GM21576 (cell line): ENCODE measurements around the gene SETD5.

Experiments used
- ATAC-seq: cut with Tn5 transposase; IDR thresholded peaks from one replicate; pipeline ENCODE4 v1.9.1; 2021; ENCODE audit warnings: mild to moderate bottlenecking, moderate library complexity; ENCODE audit not compliant: unreplicated experiment

Gene SETD5

GRCh38 chr3:9409981-9410854 is 12.8 kb downstream of the SETD5 start:
- ATAC-seq = no peak

GRCh38 chr3:9411302-9411701 is 13.9 kb downstream of the SETD5 start:
- no peak for ATAC-seq

DNA sequence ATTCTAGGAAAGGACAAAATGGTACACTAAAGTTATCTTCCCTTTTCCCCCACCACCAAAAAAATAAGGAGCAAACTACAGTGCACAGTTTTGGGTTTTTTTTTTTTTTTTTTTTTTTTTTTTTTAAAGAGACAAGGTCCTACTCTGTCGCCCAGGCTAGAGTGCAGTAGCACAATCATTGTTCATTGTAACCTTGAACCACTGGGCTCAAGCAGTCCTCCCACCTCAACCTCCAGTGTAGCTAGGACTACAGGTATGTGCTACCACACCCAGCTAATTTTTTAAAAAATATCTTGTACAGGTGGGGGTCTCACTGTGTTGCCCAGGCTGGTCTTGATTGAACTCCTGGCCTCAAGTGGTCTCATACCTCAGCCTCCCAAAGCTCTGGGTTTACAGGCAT is 14.9 kb downstream of the SETD5 start:
- ATAC-seq = no peak

- no peak for ATAC-seq
Measured at GRCh38 chr3:9414826-9415225, 17.4 kb downstream of the SETD5 start.

GRCh38 chr3:9415485-9416138 is 18.2 kb downstream of the SETD5 start:
- ATAC-seq = no peak

DNA sequence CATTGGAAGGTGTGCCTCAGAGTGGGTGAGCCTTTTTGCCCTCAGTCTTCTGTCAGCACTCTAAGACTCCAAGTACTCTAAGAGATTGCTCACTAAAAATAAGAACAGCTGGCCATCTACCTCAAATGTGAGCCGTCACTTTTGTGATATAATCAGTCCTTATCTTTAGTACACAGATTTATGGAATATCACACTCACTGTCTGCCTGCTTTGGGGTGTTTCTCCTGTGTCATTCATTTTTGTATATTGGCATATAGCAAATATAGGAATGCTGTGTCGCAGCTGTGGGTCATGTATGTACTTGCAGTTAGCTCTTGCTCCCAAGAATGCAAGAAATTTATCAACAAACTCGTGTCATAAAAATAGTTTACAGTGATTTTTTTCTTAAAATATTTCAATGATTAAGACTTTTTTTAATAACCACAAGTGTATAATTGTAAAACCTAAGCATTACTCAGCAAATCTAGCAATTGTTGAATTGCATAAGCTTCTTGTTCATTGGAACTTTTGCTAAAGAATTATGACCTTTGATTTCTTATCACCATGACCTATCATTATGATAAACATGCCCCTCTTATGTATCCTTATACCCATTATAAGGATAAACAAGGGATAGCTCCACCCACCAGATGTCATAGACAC is 18.8 kb downstream of the SETD5 start:
- ATAC-seq = no peak

DNA sequence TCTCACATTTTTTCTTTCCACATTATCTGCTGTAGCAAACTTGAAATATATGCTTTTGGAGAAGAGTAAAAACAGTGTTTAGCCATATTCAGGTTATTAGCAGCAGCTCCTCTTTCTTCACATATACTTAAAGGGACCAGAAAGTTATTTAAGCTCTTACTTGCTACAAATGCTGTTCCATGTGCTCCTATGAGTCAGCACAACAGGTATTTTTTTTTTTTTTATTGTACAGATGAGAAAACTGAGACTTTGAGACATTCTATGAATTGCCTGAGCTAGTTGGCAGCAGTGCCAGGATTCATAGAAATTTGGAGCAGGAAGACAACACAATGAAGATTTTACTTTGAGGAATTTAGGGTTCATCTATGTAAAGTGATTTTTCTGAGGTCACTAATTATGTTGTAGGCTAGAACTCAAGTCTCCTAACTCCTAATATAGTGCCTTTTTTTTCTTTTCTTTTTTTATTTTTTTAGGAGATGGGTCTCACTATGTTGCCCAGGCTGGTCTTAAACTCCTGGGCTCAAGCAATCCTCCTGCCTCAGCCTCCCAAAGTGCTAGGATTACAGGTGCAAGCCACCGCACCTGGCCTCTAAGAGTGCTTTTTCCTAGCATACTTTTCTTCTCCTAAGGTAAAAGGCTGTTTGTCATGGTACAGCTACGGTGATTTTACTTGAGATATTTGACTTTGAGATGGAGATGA is 23.6 kb downstream of the SETD5 start:
- no peak for ATAC-seq

DNA sequence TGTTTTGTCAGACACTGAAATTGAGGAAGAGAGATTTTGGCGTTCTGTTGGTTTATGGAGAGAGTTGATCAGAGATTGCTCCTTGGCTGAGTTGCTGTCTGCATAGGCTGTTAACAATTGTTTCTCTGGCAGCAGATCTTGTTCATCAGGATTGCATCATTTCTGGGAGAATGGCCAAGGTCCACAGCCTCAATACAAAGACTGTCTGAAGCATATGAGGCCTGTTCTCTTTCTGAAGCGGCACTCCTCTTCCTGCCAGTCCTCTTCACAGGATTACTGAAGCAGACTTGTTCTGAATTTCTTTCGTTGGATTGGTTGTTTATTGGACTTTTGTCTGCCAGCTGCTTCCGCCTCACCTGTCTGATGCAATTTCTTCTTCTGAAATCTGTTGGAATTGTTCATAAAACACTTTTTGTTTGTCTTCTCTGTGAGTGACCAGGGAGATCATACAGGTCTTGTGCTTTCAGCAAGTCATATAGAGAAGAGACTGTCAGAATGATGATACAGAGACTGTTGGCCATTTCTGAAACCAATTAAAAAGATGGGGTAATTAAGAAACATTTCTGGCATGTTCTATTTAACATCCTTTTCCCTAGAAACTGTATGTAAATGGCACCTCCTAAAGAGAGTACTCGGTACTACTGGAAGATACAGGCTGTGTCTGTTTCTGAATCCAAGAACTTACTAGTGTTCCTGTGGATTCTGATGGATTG is 25.5 kb downstream of the SETD5 start:
- ATAC-seq = no peak

DNA sequence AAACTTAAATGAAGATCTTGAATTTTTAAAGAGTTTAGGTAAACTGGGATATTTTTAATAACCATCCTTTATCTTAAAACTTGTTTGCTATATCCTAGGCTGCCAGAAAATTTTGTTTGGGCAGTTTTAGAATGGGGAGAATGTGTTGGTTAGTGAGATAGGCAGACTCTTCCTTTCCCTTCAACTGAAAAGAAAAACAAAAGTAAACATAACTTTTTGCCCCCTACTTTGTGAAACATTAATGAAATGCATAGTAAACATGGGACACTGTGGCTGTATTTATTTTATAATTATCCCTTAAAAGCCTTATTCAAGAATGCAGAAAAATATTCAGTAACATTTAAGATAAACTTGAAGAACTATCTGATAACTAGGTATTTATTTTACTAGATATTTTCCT is 31.0 kb downstream of the SETD5 start:
- ATAC-seq = no peak

DNA sequence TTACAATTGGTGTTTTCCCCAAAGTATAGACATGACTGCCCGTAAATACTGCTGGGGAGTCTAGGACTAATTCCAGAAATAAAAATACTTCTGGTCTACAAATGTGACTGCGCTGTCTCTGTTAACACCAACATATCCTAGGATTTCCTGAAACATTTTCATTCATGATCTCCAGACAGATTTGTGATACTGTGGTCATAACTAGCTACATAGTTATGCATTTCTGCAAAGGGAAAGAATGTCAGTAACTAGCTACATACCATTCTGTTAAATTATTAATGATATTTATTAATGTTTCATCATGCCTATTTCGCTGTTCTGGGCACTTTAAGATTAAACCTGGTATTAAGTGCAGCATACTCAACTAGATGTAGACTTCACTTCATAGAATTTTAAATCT is 33.3 kb downstream of the SETD5 start:
- ATAC-seq = no peak

GRCh38 chr3:9433627-9434521 is 36.5 kb downstream of the SETD5 start:
- ATAC-seq = no peak

GRCh38 chr3:9435316-9435715 is 37.9 kb downstream of the SETD5 start:
- no peak for ATAC-seq

GRCh38 chr3:9439331-9439730 is 41.9 kb downstream of the SETD5 start:
- no peak for ATAC-seq

- ATAC-seq = no peak
Measured at GRCh38 chr3:9441501-9442221, 44.2 kb downstream of the SETD5 start.

- ATAC-seq = no peak
Measured at GRCh38 chr3:9448071-9448470, 50.7 kb downstream of the SETD5 start.

GRCh38 chr3:9448643-9449042 is 51.2 kb downstream of the SETD5 start:
- ATAC-seq = no peak

DNA sequence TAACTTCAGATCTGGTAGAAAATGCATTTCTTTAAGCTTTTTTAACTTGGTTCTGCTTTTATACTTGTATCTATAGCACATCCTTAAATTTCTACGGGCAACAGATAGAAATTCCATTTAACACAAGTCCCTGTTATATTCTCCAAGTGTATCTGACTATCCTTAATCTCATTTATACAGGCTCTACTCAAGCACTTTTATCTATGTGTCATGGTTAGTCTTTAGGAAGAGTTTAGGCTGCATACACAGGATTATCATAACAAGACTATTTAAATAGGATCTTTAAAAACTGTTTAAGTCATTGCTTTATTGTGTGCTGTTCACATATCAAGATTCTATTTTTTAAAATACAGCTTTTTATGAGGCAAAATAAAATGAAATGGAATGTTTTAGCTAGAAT is 52.7 kb downstream of the SETD5 start:
- no peak for ATAC-seq

- ATAC-seq = no peak
Measured at GRCh38 chr3:9450991-9451390, 53.6 kb downstream of the SETD5 start.

- no peak for ATAC-seq
Measured at GRCh38 chr3:9452417-9452816, 55.0 kb downstream of the SETD5 start.
